A549 (cell line): Measurements from ENCODE around the gene TCTA.

Experiments
- BHLHE40 ChIP-seq: IDR thresholded peaks from 2 replicates; pipeline ENCODE4 v1.6.1; 2012; ENCODE audit warnings: low read depth, low read length, inconsistent platforms
- CEBPB ChIP-seq, 2 experiments: fragments of >200 bp in 1 of 2; sonication (Bioruptor Twin) in 1 of 2; formaldehyde crosslinking in 1 of 2; IDR thresholded peaks; 2 replicates each; pipeline ENCODE4 v1.6.1; 2012 to 2016
- CTCF ChIP-seq: fragments of >200 bp; sonication (Bioruptor Twin); formaldehyde crosslinking; IDR thresholded peaks from 3 replicates; pipeline ENCODE4 v1.5.1; 2016
- ELK1 ChIP-seq: fragments of 150-350 bp; IDR thresholded peaks from 2 replicates; pipeline ENCODE4 v1.6.1; 2014; ENCODE audit warnings: low read depth, mild to moderate bottlenecking, low read length
- ESRRA ChIP-seq: fragments of 150-350 bp; IDR thresholded peaks from 2 replicates; pipeline ENCODE4 v1.6.1; 2014; ENCODE audit warnings: mild to moderate bottlenecking, low read length, borderline replicate concordance
- JUN ChIP-seq, 2 experiments: fragments of >200 bp; sonication (Bioruptor Twin); formaldehyde crosslinking; IDR thresholded peaks; 2 replicates in 1 of 2; 3 replicates in 1 of 2; pipeline ENCODE4 v1.6.1; 2016 to 2017
- POLR2A ChIP-seq: IDR thresholded peaks from 2 replicates; pipeline ENCODE4 v1.6.1; 2012; ENCODE audit warnings: mild to moderate bottlenecking, low read length
- REST ChIP-seq: fragments of 200-600 bp; sonication (generic); IDR thresholded peaks from 2 replicates; pipeline ENCODE4 v1.6.1; 2016; ENCODE audit warnings: antibody characterized with exemption, mild to moderate bottlenecking, moderate library complexity

- no peak for TF ChIP-seq POLR2A
- TF ChIP-seq JUN (IDR thresholded peaks at IDR 0.05) = no peak
- no peak for TF ChIP-seq ELK1
- no peak for TF ChIP-seq CEBPB (IDR thresholded peaks at IDR 0.05)
- no peak for TF ChIP-seq ESRRA
- no peak for TF ChIP-seq REST
- no peak for TF ChIP-seq BHLHE40
- TF ChIP-seq CTCF = no peak
Measured at GRCh38 chr3:49378249-49378895, 33.9 kb upstream of the TCTA start.
